ENCODE results near the gene KRTAP1-3.
"Not testable (repeated sequence)": the region's sequence is repeated elsewhere in the genome, so short reads cannot be mapped to it uniquely, and the experiment has no call there.

The KRTAP1-3 gene

DNA sequence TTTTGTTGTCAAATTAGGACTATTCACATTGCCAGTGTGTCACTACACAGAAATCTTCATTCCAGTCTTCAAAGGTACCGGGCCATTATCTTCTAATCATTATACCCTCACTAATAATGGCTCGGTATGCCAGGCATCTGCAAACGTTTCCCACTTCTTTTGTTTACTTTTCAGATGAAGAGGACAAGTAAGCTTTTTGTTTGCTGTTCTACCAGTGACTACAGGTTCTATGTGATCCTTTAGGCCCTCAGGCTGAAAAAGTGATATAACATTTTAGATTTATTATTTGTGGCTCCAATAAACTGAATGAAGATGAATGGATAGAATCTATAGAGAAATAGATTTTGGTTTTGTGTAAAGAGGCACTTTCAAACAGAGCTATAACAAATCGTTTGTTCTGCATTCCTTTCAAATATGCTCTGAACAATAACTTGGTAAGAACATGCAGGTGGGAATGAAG lies 25.3 kb downstream of the KRTAP1-3 start:
- FAIRE-seq, result no peak

DNA sequence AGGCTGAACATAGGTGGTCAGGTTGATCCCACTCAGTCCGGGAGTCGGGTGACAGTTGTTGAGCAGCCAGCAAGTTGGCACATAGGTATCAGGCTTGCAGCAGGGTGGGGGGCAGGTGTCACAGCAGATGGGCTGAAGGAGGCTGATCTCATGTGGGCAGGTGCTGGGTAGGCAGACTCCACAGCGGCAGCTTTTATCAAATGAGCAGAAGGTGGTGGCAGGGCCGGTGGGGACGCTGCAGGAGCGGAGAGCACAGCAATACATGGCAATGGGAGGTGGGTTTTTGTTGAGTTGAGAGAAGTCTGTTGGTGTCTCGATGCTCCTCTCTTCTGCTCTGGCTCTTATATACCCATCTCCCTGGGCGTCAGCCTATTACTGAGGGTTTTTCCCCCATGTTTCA lies 25.9 kb downstream of the KRTAP1-3 start, which contains the start of gene KRTAP3-1:
TSS of gene KRTAP3-1 (minus strand) at position 318 of the 400 bp plus-strand sequence. CDS start at position 264, 54 bp downstream.
- FAIRE-seq, result no peak

DNA sequence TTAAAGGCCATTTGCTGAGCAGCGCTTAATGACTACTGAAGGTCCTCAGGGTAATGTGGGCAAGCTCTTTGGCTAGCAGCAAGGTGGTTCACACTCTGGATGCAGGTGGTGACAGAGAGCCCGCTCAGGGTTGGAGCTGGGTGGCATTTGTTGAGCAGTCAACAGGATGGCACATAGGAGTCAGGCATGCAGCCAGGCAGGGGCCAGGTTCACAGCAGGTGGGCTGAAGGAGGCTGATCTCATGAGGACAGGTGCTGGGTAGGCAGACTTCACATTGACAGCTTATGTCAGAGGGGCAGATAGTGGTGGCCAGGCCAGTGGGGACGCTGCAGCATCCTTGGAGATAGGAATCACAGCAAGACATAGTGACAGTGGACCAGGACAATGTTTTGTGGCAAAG lies 30.3 kb downstream of the KRTAP1-3 start:
- FAIRE-seq, result no peak

DNA sequence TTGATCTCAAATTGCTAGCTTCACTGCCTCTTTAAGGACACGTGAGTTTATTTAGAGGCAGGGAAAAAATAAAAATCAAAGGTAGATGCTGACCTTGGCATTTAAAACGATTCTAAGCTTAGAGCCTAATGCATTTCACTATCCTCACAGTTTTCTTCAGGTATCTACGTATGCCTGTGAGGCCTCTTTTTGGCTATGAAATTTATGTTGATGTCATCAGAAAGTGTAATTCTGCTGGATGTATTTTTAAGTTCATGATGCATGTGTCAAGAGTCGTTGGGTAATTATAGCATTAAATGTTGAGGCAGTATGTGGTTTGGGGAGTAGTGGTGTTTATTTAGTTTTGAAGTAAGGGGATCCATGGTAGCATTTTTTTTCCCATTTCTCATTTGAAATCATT lies 30.7 kb downstream of the KRTAP1-3 start:
- no peak for FAIRE-seq

DNA sequence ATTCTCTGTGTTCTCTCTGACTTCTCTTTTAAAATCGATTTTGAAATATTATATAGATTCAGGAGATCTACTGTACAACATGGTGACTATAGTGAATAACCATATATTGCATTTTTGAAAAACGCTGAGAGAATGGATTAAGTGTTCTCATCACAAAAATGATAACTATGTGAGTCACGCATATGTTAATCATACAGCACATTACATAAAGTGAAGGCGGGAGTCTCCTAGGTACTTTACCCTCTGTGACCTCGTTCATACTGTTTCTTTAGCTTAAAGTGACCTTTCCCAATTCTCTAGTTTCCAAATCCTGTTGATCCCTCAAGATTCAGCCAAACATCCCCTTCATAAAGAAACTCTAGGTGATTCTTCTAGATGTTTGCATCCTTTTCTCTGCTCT lies 31.9 kb downstream of the KRTAP1-3 start:
- FAIRE-seq, result no peak

DNA sequence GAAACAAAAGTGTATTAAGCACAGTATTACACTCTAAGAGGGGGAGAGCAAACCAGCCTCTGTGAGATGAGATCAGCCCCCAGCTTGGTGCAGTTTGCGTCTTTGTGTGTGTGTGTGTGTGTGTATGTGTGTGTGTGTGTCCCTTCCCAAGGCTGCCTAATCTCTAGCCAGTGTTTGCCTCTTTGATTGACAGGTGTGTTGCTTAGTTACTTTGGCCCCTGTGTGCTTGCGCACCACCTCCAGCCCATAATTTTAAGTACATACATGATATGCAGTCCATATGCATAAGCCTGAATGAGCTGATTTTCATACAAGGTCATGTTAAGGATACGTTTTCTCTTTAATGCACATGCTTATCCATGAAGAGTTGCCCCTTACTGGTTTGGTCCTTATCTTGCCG lies 32.9 kb downstream of the KRTAP1-3 start:
- no peak for FAIRE-seq

DNA sequence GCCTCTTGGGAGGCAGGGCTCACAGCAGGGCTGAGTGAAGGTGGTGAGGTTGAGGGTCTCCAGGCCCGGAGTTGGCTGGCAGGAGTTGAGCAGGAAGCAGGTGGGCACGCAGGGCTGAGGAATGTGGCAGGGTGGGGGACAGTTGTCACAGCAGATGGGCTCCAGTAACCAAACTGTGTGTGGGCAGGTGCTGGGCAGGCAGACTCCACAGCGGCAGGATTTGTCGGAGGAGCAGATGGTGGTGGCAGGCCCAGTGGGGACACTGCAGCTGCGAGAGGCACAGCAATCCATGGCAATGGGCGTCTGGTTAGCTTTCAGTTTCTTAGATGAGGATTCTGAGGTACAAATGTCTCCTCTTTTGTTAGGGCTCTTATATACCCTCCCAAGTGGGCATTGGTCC lies 35.1 kb downstream of the KRTAP1-3 start, which contains the start of gene KRTAP3-2:
TSS of gene KRTAP3-2 (minus strand) at position 344 of the 400 bp plus-strand sequence. CDS start at position 291, 53 bp downstream.
- not testable (repeated sequence) for FAIRE-seq

DNA sequence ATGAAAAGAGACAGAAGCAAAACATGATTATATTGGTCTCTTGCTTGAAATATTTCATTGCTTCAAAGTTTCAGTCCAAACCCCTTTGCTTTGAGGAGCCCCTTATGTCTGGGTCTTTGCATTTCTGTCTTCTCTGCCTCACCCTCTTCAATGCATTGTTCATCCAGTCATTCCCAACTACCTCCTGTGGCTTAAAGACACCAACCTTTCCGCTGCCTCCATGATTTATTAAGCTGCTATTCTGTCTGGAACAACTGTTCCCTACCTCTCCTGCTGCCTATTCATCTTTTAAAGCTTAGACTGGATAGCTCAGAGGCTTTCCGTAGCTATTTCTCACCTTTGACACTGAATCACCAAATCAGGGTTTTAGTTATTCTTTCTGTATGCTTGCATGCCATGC lies 37.3 kb downstream of the KRTAP1-3 start:
- no peak for FAIRE-seq

DNA sequence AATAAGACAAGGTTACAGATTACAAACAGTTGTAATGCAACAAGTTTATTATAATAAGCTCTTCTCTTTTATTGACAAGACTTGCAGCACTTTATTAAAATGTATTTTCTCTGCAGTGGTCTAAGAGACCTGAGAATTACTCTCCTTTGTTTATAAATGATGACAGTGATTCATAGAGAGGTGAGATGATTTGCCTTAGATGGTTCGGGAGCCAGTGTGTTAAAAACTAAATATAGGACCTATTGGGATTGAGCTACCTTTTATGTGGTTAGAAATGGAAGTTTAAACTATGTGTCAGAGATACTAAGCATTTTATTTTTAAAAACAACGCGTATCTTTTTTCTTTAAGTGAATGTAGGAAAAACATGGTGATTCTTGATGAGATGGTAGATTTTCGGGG lies 37.8 kb downstream of the KRTAP1-3 start:
- no peak for FAIRE-seq

DNA sequence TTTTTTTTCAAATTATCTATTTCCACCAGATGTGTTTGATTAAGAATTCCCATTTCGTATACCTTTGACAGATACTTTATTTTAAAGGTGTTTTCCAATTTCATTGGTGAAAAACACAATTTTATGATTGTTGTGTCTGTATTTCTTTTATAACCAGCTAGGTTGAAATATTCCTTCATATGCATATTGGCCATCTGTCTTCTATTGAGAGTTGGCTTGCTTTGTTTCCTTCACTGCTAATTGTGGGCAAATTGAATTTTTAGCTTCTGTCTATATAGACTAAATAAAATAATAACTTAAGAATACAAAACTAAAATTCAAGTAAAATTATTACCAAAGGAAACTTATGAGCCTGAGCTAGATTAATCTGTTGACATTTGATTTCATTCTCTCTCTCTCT lies 39.6 kb downstream of the KRTAP1-3 start:
- FAIRE-seq, result no peak

DNA sequence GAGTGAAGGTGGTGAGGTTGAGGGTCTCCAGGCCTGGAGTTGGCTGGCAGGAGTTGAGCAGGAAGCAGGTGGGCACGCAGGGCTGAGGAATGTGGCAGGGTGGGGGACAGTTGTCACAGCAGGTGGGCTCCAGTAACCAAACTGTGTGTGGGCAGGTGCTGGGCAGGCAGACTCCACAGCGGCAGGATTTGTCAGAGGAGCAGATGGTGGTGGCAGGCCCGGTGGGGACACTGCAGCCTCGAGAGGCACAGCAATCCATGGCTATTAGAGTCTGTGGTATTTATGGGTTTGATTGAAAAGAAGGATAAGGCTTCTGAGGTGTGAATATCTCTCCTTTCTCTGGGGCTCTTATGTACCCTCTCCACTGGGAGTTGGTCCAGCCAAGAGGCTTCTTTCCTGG lies 40.8 kb downstream of the KRTAP1-3 start, which contains the start of gene KRTAP3-3:
TSS of gene KRTAP3-3 (minus strand) at position 326 of the 400 bp plus-strand sequence. CDS start at position 259, 67 bp downstream.
- FAIRE-seq, result no peak

DNA sequence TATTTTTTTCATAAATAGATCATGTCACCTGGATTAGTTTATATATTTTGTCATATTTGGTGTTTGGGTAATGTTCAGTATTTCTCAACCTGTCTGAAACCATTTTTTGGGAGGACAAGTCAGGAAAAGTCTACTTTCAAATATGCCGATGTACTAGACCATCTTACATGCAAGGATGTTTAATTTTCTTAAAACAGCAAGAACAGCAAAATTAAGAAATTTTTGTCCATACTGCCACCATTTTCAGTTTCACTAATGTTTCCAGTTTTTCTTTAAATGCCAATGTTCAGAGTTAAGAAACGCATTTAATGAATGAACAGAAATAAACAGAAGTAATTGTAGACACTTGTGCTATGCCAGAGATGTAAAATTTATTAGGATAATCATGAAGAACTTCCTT lies 41.6 kb downstream of the KRTAP1-3 start:
- no peak for FAIRE-seq

DNA sequence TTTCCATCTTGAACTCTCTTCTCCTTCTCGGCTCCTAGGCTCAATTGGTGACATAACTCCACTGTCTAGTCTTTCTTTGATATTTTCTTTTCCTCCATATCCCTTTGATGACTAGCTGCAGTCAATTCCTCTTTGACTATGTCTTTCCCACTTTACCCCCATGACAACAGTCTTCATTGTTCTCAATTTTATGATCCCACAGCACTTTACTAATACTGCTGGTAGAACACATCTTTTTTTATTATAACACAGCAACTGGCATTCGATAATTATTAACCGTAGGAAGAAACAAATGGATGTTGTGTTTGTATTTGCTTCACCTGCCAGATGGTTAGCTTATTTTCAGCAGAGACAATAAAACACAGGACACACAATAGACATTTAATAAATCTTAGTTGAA lies 42.0 kb downstream of the KRTAP1-3 start:
- no peak for FAIRE-seq

DNA sequence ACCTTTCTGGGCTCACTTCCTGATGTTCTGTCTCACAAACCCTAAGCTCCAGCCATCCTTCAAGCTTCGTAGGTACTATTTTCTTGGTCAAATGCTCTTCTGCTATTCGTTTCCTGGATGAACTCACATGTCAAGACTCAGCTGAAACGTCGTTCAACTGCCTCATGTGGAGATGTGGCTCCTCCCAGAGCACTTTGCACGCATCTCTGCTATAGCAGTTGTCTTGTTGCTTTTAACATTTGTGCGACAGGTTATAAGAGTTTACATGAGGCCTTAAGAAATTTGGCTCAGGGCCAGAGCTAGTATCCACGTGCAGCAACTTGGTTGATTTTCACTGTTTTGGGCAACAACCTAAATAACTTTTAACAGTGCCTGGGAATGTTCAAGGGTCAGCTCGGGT lies 47.8 kb downstream of the KRTAP1-3 start:
- no peak for FAIRE-seq

DNA sequence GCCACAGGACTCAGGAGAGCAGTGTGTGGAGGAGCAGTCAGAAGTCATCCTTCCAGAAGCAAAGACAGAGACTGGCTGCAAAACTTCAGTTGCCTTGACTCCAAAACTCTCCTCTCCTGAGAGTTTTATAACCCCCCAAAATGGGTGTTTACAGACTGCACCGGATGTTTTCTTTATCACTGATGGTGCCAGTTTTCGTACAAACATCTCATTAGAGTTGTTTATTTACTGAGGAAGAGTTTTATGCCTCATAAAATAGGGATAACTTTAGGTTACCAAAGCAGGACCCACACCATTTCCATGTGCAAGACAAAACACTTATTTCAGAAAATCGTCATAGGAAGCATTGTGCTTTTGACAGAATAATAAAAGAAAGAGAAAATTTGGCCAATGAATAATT lies 50.4 kb downstream of the KRTAP1-3 start, which contains the start of gene KRT40:
TSS of gene KRT40 (minus strand) at position 101 of the 400 bp plus-strand sequence. CDS start at position 48, 53 bp downstream.
- FAIRE-seq, result no peak

All from A204.1 (cell line).